Natural killer cell (primary cell): ENCODE results near the gene HELZ2. TPM values are rescaled to one million over a fixed set of nuclear protein-coding genes. Genes with fewer than 3 reads are reported as not detected.

Experiments used
- ATAC-seq, 3 donors: fragments of 150-1000 bp in 2 of 3; fragments of 200-7000 bp in 1 of 3; cut with Tn5 transposase; 1 replicate in 1 of 3; 2 replicates in 2 of 3; pipeline ENCODE4 v1.10.0; 2021; ENCODE audit warnings: mild to moderate bottlenecking in 2 of 3, moderate library complexity in 2 of 3
- DNase-seq, 2 donors: peaks; one replicate each; pipeline versions ENCODE4 v3.0.0 to v3.0.0-alpha.2; 2013 to 2021; ENCODE audit warnings: mixed read lengths in 1 of 2
- H3K27ac ChIP-seq: one replicate; pipeline ENCODE4 v1.5.1; 2013; ENCODE audit warnings: mild to moderate bottlenecking, low read length
- H3K27me3 ChIP-seq: one replicate; pipeline ENCODE4 v1.6.1; 2013; ENCODE audit warnings: low read length; ENCODE audit not compliant: control insufficient read depth, insufficient read depth
- H3K36me3 ChIP-seq: one replicate; pipeline ENCODE4 v1.6.1; 2013; ENCODE audit warnings: low read length; ENCODE audit not compliant: control insufficient read depth, insufficient read depth
- H3K4me1 ChIP-seq: one replicate; pipeline ENCODE4 v1.6.1; 2013; ENCODE audit warnings: low read length; ENCODE audit not compliant: control insufficient read depth, insufficient read depth
- H3K4me3 ChIP-seq: one replicate; pipeline ENCODE4 v1.5.1; 2013; ENCODE audit warnings: low read length
- H3K9me3 ChIP-seq: one replicate; pipeline ENCODE4 v1.6.1; 2013; ENCODE audit warnings: low read length; ENCODE audit not compliant: control insufficient read depth, insufficient read depth
- H3K27ac Mint-ChIP-seq, 2 donors: one replicate each; pipeline ENCODE4 v1.8.0; 2022; ENCODE audit warnings: mild to moderate bottlenecking in 2 of 2, mixed read lengths in 2 of 2, moderate library complexity in 1 of 2
- H3K27me3 Mint-ChIP-seq, 2 donors: one replicate each; pipeline ENCODE4 v1.8.0; 2022; ENCODE audit warnings: low read depth in 2 of 2, mixed read lengths in 2 of 2
- H3K36me3 Mint-ChIP-seq: one replicate; pipeline ENCODE4 v1.8.0; 2022; ENCODE audit warnings: mixed read lengths
- H3K4me1 Mint-ChIP-seq, 2 donors: one replicate each; pipeline ENCODE4 v1.8.0; 2022; ENCODE audit warnings: mixed read lengths in 2 of 2
- H3K4me3 Mint-ChIP-seq: one replicate; pipeline ENCODE4 v1.8.0; 2022; ENCODE audit warnings: mild to moderate bottlenecking, moderate library complexity, mixed read lengths
- H3K9me3 Mint-ChIP-seq, 2 donors: one replicate each; pipeline ENCODE4 v1.8.0; 2022; ENCODE audit warnings: mixed read lengths in 2 of 2
- CTCF ChIP-seq: fragments of 200-600 bp; IDR thresholded peaks from one replicate; pipeline ENCODE4 v1.8.0; 2022; ENCODE audit warnings: antibody characterized with exemption
- WGBS: methylation state at CpG from one replicate; pipeline ENCODE4 v1.1.7; 2013; ENCODE audit warnings: missing lambda C conversion rate; ENCODE audit not compliant: insufficient coverage; 5-methylcytosine and 5-hydroxymethylcytosine counted together
- intact Hi-C: fragments of 100-400 bp; cut with micrococcal nuclease; formaldehyde crosslinking; loops from one replicate; pipeline ENCODE4 v1.14.2; 2022
- total RNA-seq, 4 donors: library from RNA; stranded (reverse); fragments of 120-200 nt in 1 of 4; gene quantifications; one replicate each; pipeline versions ENCODE4 v1.2.3 to v1.2.4, GENCODE V29; 2013 to 2022

The HELZ2 gene
- total RNA-seq, 3 donors from 2014 or later (not counting 1 experiment from before 2014, with no cell fraction given) = 85.2 to 90.7 (median 89.4) TPM

- H3K9me3 ChIP-seq = no peaks in the 10 kb centered on the region
- no peak overlapping the region for H3K27ac ChIP-seq
- no peak for TF ChIP-seq CTCF
- H3K27me3 ChIP-seq = no peaks in the 10 kb centered on the region
- H3K4me1 ChIP-seq = peaks cover 37% of the 10 kb centered on the region
- H3K4me3 Mint-ChIP-seq = no peak overlapping the region
- H3K27me3 Mint-ChIP-seq = no peaks in the 10 kb centered on the region
- no peak overlapping the region for H3K4me3 ChIP-seq
- ATAC-seq (no peak), DNase-seq (no peak)
- H3K36me3 ChIP-seq = peaks cover 28% of the 10 kb centered on the region
- intact Hi-C loops = no loop called here
- H3K27ac Mint-ChIP-seq = no peak overlapping the region
- no peaks in the 10 kb centered on the region for H3K9me3 Mint-ChIP-seq
- no peaks in the 10 kb centered on the region for H3K36me3 Mint-ChIP-seq
- 98% methylated on average over 61 of the region's 61 CpGs for WGBS
- H3K4me1 Mint-ChIP-seq = peaks cover 20 to 30% of the 10 kb centered on the region in 2 donors
Measured at GRCh38 chr20:63565021-63565698, 8.9 kb downstream of the HELZ2 start.

GRCh38 chr20:63564036-63564810, 9.8 kb downstream of the HELZ2 start:
- DNase-seq (no peak), ATAC-seq (no peak)
- H3K27ac Mint-ChIP-seq = no peak overlapping the region
- H3K27ac ChIP-seq = no peak overlapping the region
- no peaks in the 10 kb centered on the region for H3K27me3 Mint-ChIP-seq
- no peaks in the 10 kb centered on the region for H3K9me3 Mint-ChIP-seq
- TF ChIP-seq CTCF = no peak
- H3K36me3 ChIP-seq = peaks cover 34% of the 10 kb centered on the region
- H3K4me1 ChIP-seq = peaks cover 29% of the 10 kb centered on the region
- H3K36me3 Mint-ChIP-seq = no peaks in the 10 kb centered on the region
- H3K4me3 ChIP-seq = no peak overlapping the region
- no peaks in the 10 kb centered on the region for H3K27me3 ChIP-seq
- WGBS = 97% methylated on average over 62 of the region's 62 CpGs
- intact Hi-C loops = no loop called here
- peaks cover 18 to 27% of the 10 kb centered on the region in 2 donors for H3K4me1 Mint-ChIP-seq
- no peak overlapping the region for H3K4me3 Mint-ChIP-seq
- no peaks in the 10 kb centered on the region for H3K9me3 ChIP-seq

- no peak overlapping the region for H3K4me3 Mint-ChIP-seq
- no peaks in the 10 kb centered on the region for H3K27me3 ChIP-seq
- H3K9me3 ChIP-seq = no peaks in the 10 kb centered on the region
- H3K4me1 ChIP-seq = peaks cover 21% of the 10 kb centered on the region
- no peak overlapping the region for H3K27ac Mint-ChIP-seq
- H3K36me3 ChIP-seq = peaks cover 34% of the 10 kb centered on the region
- H3K9me3 Mint-ChIP-seq = no peaks in the 10 kb centered on the region
- H3K27me3 Mint-ChIP-seq = no peaks in the 10 kb centered on the region
- no peak overlapping the region for H3K27ac ChIP-seq
- ATAC-seq = no peak
- no peak for TF ChIP-seq CTCF
- no peak for DNase-seq
- H3K4me1 Mint-ChIP-seq = peaks cover 15 to 20% of the 10 kb centered on the region in 2 donors
- no peaks in the 10 kb centered on the region for H3K36me3 Mint-ChIP-seq
- intact Hi-C loops = no loop called here
- WGBS = 96% methylated on average over 55 of the region's 55 CpGs
- no peak overlapping the region for H3K4me3 ChIP-seq
Measured at GRCh38 chr20:63563225-63563935, 10.7 kb downstream of the HELZ2 start.
